Measurements from ENCODE around the gene MON1B.

GRCh38 chr16:77170805-77171204 lies 20.2 kb upstream of the MON1B start:
- TF ChIP-seq CTCF (IDR thresholded peaks at IDR 0.05; ENCODE audit: extremely low read depth in 1 of 2, insufficient read depth in 1 of 2, low read depth in 1 of 2, low read length in 2 of 2), result no peak
- TF ChIP-seq, protein P1, sequence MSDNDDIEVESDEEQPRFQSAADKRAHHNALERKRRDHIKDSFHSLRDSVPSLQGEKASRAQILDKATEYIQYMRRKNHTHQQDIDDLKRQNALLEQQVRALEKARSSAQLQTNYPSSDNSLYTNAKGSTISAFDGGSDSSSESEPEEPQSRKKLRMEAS (IDR thresholded peaks at IDR 0.05; ENCODE audit: insufficient read depth, insufficient read length), result no peak
- TF ChIP-seq POLR2A (IDR thresholded peaks at IDR 0.05; ENCODE audit: low read depth, low read length), result no peak
- no peak for TF ChIP-seq POLR2AphosphoS5 (IDR thresholded peaks at IDR 0.05; ENCODE audit: insufficient read depth, low read depth, low read length)
- TF ChIP-seq FOS (IDR thresholded peaks at IDR 0.05; ENCODE audit: borderline replicate concordance, insufficient read depth, low read length), result no peak
